Activated CD8-positive, alpha-beta T cell treated with anti-CD3 and anti-CD28 coated beads for 36 hours (primary cell): Measurements from ENCODE around the gene LRMDA. TPM values are rescaled to one million over a fixed set of nuclear protein-coding genes. Genes with fewer than 3 reads are reported as not detected.

Source experiments
- ATAC-seq: fragments of 200-7000 bp; cut with Tn5 transposase; one replicate; pipeline ENCODE4 v1.10.0; 2021; ENCODE audit warnings: mild to moderate bottlenecking, moderate library complexity
- CTCF ChIA-PET: fragments of 350-600 bp; sonication (Branson Sonifier 250); formaldehyde crosslinking; loops from one replicate; lab custom pipeline; 2021; ENCODE audit warnings: antibody characterized with exemption; lab: Charles Lee
- POLR2A ChIA-PET: fragments of 350-600 bp; sonication (Branson Sonifier 250); formaldehyde crosslinking; loops from one replicate; lab custom pipeline; 2021; ENCODE audit warnings: antibody characterized with exemption; lab: Charles Lee
- DNase-seq: peaks from one replicate; pipeline ENCODE4 v3.0.0-alpha.2; 2020
- H3K27ac Mint-ChIP-seq: one replicate; pipeline ENCODE4 v1.8.0; 2021; ENCODE audit warnings: mild to moderate bottlenecking, mixed read lengths
- H3K27me3 Mint-ChIP-seq: one replicate; pipeline ENCODE4 v1.8.0; 2021; ENCODE audit warnings: mixed read lengths
- H3K36me3 Mint-ChIP-seq: one replicate; pipeline ENCODE4 v1.8.0; 2021; ENCODE audit warnings: low read depth, mixed read lengths
- H3K4me1 Mint-ChIP-seq: one replicate; pipeline ENCODE4 v1.8.0; 2021; ENCODE audit warnings: low read depth, mixed read lengths
- H3K4me3 Mint-ChIP-seq: one replicate; pipeline ENCODE4 v1.8.0; 2021; ENCODE audit warnings: mild to moderate bottlenecking, moderate library complexity, mixed read lengths
- H3K9me3 Mint-ChIP-seq: one replicate; pipeline ENCODE4 v1.8.0; 2021; ENCODE audit warnings: mixed read lengths
- intact Hi-C: fragments of 100-400 bp; cut with micrococcal nuclease; formaldehyde crosslinking; loops from one replicate; pipeline ENCODE4 v1.10.0; 2022
- total RNA-seq, 2 experiments: library from RNA; stranded (reverse); gene quantifications; one replicate each; pipeline ENCODE4 v1.2.3, GENCODE V29; 2021
- TF ChIP-seq, protein P1 (sequence below): fragments of 200-600 bp; IDR thresholded peaks from one replicate; pipeline ENCODE4 v1.8.0; 2022; ENCODE audit warnings: antibody characterized with exemption, mild to moderate bottlenecking

LRMDA gene
- total RNA-seq, 2 experiments from 2014 or later = not detected

- peaks cover 3% of the 10 kb centered on the region for H3K27me3 Mint-ChIP-seq
- POLR2A ChIA-PET = no interaction called here
- TF ChIP-seq, protein P1, sequence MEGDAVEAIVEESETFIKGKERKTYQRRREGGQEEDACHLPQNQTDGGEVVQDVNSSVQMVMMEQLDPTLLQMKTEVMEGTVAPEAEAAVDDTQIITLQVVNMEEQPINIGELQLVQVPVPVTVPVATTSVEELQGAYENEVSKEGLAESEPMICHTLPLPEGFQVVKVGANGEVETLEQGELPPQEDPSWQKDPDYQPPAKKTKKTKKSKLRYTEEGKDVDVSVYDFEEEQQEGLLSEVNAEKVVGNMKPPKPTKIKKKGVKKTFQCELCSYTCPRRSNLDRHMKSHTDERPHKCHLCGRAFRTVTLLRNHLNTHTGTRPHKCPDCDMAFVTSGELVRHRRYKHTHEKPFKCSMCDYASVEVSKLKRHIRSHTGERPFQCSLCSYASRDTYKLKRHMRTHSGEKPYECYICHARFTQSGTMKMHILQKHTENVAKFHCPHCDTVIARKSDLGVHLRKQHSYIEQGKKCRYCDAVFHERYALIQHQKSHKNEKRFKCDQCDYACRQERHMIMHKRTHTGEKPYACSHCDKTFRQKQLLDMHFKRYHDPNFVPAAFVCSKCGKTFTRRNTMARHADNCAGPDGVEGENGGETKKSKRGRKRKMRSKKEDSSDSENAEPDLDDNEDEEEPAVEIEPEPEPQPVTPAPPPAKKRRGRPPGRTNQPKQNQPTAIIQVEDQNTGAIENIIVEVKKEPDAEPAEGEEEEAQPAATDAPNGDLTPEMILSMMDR = no peak
- H3K27ac Mint-ChIP-seq = no peak overlapping the region
- no peaks in the 10 kb centered on the region for H3K4me1 Mint-ChIP-seq
- ATAC-seq = no peak
- H3K9me3 Mint-ChIP-seq = no peaks in the 10 kb centered on the region
- no peak overlapping the region for H3K4me3 Mint-ChIP-seq
- intact Hi-C loops = no loop called here
- CTCF ChIA-PET = no interaction called here
- no peak for DNase-seq
- H3K36me3 Mint-ChIP-seq = no peaks in the 10 kb centered on the region
Observed at GRCh38 chr10:76305930-76306615, 874.6 kb downstream of the LRMDA start.

- DNase-seq (no peak), ATAC-seq (no peak)
- H3K36me3 Mint-ChIP-seq = no peaks in the 10 kb centered on the region
- intact Hi-C loops = no loop called here
- no peaks in the 10 kb centered on the region for H3K4me1 Mint-ChIP-seq
- TF ChIP-seq, protein P1 = no peak
- H3K4me3 Mint-ChIP-seq = no peak overlapping the region
- H3K27ac Mint-ChIP-seq = no peak overlapping the region
- ChIA-PET POLR2A (no interaction called here), CTCF (no interaction called here)
- no peaks in the 10 kb centered on the region for H3K9me3 Mint-ChIP-seq
- peaks cover 3% of the 10 kb centered on the region for H3K27me3 Mint-ChIP-seq
Observed at GRCh38 chr10:76306856-76307255, 875.4 kb downstream of the LRMDA start.

DNA sequence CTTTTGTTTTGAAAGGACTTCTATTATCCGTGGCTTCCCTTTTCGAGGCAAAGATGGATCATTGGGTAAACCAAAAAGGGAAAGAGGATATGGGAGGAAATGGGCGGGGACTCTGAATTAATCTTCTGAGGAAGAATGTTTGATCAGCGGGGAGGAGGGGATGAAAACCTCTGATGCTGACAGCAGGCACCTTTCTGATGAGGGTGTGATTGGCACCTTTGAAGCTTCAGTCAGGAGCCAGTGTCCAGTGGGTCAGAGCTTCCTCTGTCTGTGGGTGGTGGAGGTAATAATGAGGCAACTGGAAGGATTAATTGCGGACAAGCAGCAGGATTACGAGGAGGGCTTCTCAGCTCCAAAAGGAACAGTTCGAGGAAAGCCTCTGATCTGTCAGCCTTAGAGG, 877.6 kb downstream of the LRMDA start:
- Mint-ChIP-seq H3K9me3 (no peaks in the 10 kb centered on the region), H3K27ac (no peak overlapping the region), H3K27me3 (peaks cover 3% of the 10 kb centered on the region), H3K4me1 (no peaks in the 10 kb centered on the region), H3K4me3 (no peak overlapping the region), H3K36me3 (no peaks in the 10 kb centered on the region)
- DNase-seq (no peak), ATAC-seq (no peak)
- ChIA-PET POLR2A (no interaction called here), CTCF (no interaction called here)
- intact Hi-C loops = no loop called here
- TF ChIP-seq, protein P1 = no peak

- no peak overlapping the region for H3K4me3 Mint-ChIP-seq
- DNase-seq (no peak), ATAC-seq (no peak)
- H3K36me3 Mint-ChIP-seq = no peaks in the 10 kb centered on the region
- H3K27ac Mint-ChIP-seq = no peak overlapping the region
- TF ChIP-seq, protein P1 = no peak
- no peaks in the 10 kb centered on the region for H3K4me1 Mint-ChIP-seq
- H3K27me3 Mint-ChIP-seq = peaks cover 3% of the 10 kb centered on the region
- no peaks in the 10 kb centered on the region for H3K9me3 Mint-ChIP-seq
- ChIA-PET POLR2A (no interaction called here), CTCF (no interaction called here)
- intact Hi-C loops = no loop called here
Observed at GRCh38 chr10:76309741-76310587, 878.5 kb downstream of the LRMDA start.

DNA sequence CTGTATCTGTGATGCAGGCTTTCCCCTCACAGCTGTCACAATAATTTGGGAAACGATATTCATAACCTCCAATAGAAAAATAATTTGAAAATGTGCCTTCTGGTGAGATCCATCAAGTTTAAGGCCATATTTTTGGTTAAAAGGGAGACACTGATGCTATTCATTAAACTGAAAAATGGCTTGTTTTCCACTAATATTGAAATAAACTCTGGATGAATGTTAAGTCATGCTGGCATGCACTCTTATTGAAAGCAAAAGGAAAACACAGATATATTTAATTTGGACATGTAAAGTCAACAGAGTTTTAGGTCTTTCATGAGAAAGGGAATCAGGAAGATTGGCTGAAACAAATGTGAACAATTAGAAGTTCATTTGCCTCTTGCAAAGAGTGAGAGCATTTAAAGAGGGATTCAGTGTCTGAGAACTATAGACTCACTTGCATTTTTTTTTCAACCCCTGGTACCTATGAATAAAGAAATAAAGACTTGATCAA, 879.2 kb downstream of the LRMDA start:
- intact Hi-C loops = no loop called here
- no peak for ATAC-seq
- no peaks in the 10 kb centered on the region for H3K36me3 Mint-ChIP-seq
- TF ChIP-seq, protein P1 = no peak
- DNase-seq = no peak
- ChIA-PET CTCF (no interaction called here), POLR2A (no interaction called here)
- H3K27me3 Mint-ChIP-seq = peaks cover 3% of the 10 kb centered on the region
- H3K4me1 Mint-ChIP-seq = no peaks in the 10 kb centered on the region
- no peak overlapping the region for H3K27ac Mint-ChIP-seq
- H3K4me3 Mint-ChIP-seq = no peak overlapping the region
- no peaks in the 10 kb centered on the region for H3K9me3 Mint-ChIP-seq
